ENCODE results near the gene SERPINE2.
"Not testable (repeated sequence)": the region's sequence is repeated elsewhere in the genome, so short reads cannot be mapped to it uniquely, and the experiment has no call there.

Gene SERPINE2

DNA sequence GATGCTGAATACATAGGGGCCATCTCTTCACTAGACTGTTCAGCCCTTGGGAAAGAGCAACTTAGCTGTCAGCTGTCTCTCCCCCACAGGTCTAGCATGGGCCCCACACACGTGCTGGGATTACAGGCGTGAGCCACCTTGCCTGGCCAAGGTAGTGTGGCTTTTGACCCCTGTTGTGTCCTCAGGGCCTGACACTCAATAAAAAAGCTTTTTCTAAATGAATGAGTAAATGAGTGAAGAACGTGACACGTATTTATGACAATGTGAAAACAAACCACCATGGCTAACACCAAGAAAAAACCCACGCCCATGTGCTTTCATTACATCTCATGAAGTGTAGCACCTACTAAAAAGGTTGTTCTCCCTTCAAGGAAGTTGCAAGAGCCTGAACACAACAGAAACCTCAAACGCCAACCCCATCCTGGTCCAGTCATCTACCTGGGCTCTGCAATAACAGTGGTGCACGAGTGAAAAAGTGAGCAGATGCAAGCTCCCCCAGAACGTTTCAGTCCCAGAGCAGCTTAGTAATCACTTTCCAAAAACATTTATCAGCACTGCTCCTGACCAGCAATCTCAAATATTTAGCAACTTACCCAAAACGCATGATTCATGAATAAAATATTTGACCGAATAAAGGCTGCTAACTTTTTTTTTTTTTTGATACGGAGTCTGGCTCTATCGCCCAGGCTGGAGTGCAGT lies 97.4 kb downstream of the SERPINE2 start:
- TF ChIP-seq, protein P1, sequence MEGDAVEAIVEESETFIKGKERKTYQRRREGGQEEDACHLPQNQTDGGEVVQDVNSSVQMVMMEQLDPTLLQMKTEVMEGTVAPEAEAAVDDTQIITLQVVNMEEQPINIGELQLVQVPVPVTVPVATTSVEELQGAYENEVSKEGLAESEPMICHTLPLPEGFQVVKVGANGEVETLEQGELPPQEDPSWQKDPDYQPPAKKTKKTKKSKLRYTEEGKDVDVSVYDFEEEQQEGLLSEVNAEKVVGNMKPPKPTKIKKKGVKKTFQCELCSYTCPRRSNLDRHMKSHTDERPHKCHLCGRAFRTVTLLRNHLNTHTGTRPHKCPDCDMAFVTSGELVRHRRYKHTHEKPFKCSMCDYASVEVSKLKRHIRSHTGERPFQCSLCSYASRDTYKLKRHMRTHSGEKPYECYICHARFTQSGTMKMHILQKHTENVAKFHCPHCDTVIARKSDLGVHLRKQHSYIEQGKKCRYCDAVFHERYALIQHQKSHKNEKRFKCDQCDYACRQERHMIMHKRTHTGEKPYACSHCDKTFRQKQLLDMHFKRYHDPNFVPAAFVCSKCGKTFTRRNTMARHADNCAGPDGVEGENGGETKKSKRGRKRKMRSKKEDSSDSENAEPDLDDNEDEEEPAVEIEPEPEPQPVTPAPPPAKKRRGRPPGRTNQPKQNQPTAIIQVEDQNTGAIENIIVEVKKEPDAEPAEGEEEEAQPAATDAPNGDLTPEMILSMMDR (IDR thresholded peaks at IDR 0.05; ENCODE audit: insufficient read depth, low read depth, low read length, missing control alignments) = no peak
- peak; percentile 81 for DNase-seq (ENCODE audit: low read depth)
- H3K4me3 ChIP-seq (ENCODE audit: low read depth, low read length) = no peak overlapping the region

DNA sequence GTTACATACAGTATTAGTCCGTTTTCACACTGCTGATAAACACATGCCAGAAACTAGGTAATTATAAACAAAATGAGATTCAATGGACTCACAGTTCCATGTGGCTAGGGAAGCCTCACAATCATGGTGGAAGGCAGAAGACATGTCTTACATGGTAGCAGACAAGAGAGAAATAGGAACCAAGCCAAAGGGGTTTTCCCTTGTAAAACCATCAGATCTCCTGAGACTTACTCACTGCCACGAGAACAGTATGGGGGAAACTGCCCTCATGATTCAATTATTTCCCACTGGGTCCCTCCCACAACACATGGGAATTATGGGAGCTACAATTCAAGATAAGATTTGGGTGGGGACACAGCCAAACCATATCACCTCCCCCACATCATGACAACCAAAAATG lies 99.6 kb downstream of the SERPINE2 start:
- H3K4me3 ChIP-seq (ENCODE audit: low read depth, low read length) = not testable (repeated sequence)
- peak; percentile 53 for DNase-seq (ENCODE audit: low read depth)

DNA sequence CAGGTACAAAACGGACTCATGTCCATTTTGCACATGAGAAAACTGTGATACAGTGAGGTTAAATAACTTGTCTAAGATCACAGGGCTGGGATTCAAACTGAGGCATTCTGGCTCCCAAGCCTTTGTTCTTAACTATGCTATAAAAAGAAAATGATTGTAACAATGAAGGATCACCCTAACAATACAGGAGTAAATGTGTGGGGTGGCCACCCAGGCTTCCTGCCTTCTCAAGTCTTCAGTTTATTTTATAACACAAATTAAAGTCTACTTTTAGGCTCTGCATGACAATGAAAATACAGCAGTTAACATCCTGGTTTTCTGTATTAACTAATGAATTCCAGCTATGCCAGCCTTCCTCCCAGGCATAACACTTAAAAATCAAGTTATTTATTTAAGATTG lies 101.6 kb downstream of the SERPINE2 start:
- H3K4me3 ChIP-seq (ENCODE audit: low read depth, low read length) = no peak overlapping the region
- TF ChIP-seq, protein P1 (IDR thresholded peaks at IDR 0.05; ENCODE audit: insufficient read depth, low read depth, low read length, missing control alignments) = no peak
- no peak for DNase-seq (ENCODE audit: low read depth)

DNA sequence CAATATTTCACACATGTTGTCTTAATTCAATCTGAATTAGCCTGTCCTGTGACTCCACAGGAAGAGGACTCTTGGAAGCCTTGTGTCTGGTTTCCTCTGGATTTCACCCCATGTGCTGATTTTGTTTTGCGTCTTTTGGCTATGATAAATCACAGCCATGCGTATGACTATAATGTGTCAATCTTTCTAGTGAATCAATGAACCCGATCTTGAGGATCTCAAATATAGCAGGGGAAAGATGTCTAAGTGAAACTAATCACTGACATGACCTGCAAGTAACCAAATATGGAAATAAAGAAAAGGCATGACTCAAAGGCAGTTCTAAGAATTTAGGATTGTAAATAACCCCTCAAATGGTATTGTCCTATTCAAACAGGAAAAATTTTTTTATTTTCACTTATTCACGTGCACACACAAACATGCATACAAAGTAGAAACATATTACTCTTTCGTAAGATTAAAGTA lies 102.2 kb downstream of the SERPINE2 start:
- no peak for DNase-seq (ENCODE audit: low read depth)
- no peak overlapping the region for H3K4me3 ChIP-seq (ENCODE audit: low read depth, low read length)
- TF ChIP-seq, protein P1 (IDR thresholded peaks at IDR 0.05; ENCODE audit: insufficient read depth, low read depth, low read length, missing control alignments) = no peak

DNA sequence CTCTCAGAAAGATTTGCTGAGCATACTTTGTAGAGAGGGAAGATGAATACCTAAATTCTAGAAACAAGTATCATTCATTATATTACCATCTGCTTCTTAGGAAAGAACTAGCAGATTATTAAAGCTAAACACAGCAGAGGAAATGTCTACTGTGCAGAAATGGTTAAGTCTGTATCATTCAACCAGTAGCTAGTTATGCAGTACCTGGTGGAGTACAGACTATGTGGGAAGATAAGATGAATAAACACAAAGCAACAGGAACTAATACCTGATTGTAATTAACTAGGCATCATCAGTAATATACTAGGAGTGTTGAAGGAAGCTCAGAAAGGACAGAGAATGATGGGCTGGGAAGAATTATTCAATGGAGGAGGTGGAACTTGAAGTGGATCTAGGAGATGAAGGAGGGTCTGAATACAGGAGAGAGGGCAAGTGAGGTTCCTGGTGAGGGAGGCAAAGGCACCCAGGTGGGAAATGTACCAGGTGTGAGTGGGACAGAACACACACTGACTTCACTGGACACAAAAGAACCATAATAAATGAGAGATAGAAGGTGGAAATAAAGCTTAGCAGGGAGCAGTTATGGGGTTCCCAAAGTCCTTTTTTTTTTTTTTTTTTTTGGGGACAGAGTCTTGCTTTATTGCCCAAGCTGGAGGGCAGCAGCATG lies 103.5 kb downstream of the SERPINE2 start:
- TF ChIP-seq, protein P1 (IDR thresholded peaks at IDR 0.05; ENCODE audit: insufficient read depth, low read depth, low read length, missing control alignments) = no peak
- no peak for DNase-seq (ENCODE audit: low read depth)
- no peak overlapping the region for H3K4me3 ChIP-seq (ENCODE audit: low read depth, low read length)

DNA sequence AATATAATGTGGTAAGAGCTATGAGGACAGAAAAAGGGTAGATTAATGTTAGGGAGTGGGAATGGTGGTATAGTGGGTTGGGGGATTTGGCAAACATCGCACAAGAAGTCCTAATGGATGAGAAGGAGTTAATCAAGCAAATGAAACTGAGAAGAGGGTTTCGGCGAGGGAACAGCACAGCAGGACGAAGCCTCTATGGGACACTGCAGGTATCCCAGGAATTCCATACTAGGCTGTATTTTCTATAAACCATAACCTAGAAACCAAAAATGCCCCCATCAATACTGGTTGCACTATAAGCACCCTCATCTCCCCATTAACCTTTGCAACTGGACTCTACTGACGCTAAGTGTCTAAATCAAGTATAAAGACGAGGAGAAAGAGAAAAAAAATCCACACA lies 104.2 kb downstream of the SERPINE2 start:
- no peak overlapping the region for H3K4me3 ChIP-seq (ENCODE audit: low read depth, low read length)
- TF ChIP-seq, protein P1 (IDR thresholded peaks at IDR 0.05; ENCODE audit: insufficient read depth, low read depth, low read length, missing control alignments) = no peak
- no peak for DNase-seq (ENCODE audit: low read depth)

DNA sequence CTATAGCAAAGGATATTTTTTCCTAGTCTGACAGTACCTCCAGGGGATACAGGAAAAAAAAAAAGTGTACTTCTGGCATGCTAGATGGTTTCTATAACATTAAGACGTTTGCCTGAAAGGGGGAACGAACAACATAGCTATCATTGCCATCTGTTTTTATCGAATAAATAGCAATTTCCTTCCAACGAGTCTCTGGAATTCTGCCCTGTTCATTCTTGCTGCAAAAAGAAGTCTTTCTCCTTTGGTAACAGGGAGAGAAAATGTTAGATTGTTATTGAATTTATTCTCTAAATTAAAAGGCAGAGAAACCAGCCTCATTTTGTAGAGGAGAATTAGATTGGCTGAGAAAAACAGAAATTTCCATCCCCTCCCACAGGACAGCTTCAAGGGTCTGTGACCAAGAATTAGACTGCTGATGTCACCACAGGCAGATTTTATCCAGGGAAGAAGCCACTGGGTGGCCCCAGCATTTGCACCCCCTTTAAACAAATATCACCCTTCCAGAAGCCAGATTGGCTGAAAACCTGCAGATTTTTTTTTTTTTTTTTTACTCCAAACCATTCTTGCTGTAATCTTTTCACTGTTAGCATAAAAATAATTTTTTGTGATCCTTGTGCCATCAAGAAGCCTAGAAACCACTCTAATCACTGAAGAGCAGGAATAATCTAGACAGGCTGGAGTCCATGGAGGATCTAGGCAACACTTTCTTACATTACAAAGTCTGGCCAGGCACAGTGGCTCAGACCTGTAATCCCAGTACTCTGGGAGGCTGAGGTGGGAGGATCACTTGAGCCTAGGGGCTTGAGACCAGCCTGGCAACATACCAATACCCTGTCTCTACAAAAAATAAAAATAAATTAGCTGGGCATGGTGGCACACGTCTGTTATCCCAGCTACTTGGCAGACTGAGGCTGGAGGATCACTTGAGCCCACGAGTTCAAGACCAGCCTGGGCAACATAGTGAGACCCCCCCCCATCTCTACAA lies 106.0 kb downstream of the SERPINE2 start:
- DNase-seq (ENCODE audit: low read depth) = no peak
- TF ChIP-seq, protein P1 (IDR thresholded peaks at IDR 0.05; ENCODE audit: insufficient read depth, low read depth, low read length, missing control alignments) = no peak
- no peak overlapping the region for H3K4me3 ChIP-seq (ENCODE audit: low read depth, low read length)

Data from GM12865 (cell line).